ENCODE data around the gene MISP. TPM values are rescaled to one million over a fixed set of nuclear protein-coding genes. Genes with fewer than 3 reads are reported as not detected.

MISP gene
- total and polyA plus RNA-seq, 2 of the 13 experiments (the other 11 are each of a cell fraction or from before 2014, with no cell fraction given): 0.67 to 1.3 TPM

DNA sequence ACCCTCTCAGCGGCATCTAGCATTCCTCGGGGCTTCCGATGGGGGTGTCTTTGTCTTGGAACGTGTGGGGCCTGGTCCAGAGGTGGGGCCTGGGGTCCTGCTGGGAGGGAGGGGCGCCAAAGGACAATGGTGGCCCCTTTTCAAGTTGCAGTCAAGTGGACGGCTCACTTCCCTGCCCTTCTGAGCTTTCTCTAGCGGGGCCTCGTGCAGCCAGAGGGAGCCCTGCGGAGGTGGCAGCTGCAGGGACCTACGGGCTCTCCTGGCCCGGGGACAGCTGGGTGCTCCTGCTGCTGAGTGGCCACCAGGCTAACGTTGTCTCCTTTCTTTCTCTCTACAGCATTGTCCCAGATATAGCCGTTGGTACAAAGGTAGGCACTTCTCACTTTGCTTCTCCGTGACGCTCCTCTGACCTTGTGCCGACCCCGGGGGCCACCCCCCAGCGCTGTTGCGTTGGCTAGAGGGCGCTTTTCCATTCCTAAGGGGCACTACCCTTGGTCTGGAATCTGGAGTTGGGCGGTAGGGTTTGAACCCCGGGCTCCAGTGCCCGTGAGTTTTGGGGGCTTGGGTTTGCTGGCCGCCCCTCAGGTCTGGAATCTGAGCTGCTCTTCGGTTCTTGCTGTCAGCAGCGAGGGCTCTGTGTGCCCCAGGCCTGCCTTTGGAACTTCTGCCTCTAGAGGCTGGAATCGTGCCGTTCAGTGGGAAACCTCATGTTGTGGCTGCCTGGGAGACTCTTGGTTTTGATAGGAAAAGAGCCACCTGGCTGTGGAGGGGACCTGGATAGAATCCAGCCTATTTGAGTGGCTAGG is 48.4 kb downstream of the MISP start (continued):
- TF ChIP-seq, protein P1, sequence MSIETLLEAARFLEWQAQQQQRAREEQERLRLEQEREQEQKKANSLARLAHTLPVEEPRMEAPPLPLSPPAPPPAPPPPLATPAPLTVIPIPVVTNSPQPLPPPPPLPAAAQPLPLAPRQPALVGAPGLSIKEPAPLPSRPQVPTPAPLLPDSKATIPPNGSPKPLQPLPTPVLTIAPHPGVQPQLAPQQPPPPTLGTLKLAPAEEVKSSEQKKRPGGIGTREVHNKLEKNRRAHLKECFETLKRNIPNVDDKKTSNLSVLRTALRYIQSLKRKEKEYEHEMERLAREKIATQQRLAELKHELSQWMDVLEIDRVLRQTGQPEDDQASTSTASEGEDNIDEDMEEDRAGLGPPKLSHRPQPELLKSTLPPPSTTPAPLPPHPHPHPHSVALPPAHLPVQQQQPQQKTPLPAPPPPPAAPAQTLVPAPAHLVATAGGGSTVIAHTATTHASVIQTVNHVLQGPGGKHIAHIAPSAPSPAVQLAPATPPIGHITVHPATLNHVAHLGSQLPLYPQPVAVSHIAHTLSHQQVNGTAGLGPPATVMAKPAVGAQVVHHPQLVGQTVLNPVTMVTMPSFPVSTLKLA (IDR thresholded peaks at IDR 0.05): no peak
- TF ChIP-seq ZNF777 (CRISPR knock-in tag; IDR thresholded peaks at IDR 0.05) (0 out of 2 replicates have a peak, but pooled peaks have one; percentile 12), ZNF34 (CRISPR knock-in tag; IDR thresholded peaks at IDR 0.05; ENCODE audit: borderline replicate concordance) (no peak), ZNF557 (CRISPR knock-in tag; IDR thresholded peaks at IDR 0.05) (no peak), HDAC2 (CRISPR knock-in tag; IDR thresholded peaks at IDR 0.05) (0 out of 2 replicates have a peak, but pooled peaks have one; percentile 47), ZNF235 (CRISPR knock-in tag; IDR thresholded peaks at IDR 0.05; ENCODE audit: borderline replicate concordance) (no peak), SIN3A (IDR thresholded peaks at IDR 0.05; ENCODE audit: borderline replicate concordance, low read depth, low read length) (peak; percentile 21; the same call in 1 of the 2 replicates), FOXA1 (IDR thresholded peaks at IDR 0.05) (no peak), FOXA1 (CRISPR knock-in tag; IDR thresholded peaks at IDR 0.05) (no peak), ZNF460 (CRISPR knock-in tag; IDR thresholded peaks at IDR 0.05; ENCODE audit: borderline replicate concordance) (no peak), ZBTB7B (CRISPR knock-in tag; IDR thresholded peaks at IDR 0.05) (0 out of 2 replicates have a peak, but pooled peaks have one; percentile 55)
- TF ChIP-seq, protein P2, sequence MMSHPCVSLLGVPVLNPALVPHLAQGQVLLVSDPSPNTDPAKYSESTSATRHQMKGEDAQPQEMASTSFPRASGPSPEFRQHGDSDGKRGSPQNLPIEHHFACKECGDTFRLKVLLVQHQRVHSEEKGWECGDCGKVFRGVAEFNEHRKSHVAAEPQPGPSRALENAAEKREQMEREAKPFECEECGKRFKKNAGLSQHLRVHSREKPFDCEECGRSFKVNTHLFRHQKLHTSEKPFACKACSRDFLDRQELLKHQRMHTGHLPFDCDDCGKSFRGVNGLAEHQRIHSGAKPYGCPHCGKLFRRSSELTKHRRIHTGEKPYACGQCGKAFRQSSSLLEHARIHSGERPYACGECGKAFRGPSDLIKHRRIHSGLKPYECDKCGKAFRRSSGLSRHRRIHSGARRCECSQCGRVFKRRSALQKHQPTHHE (CRISPR knock-in tag; IDR thresholded peaks at IDR 0.05; ENCODE audit: borderline replicate concordance): no peak
- TF ChIP-seq, protein P3, sequence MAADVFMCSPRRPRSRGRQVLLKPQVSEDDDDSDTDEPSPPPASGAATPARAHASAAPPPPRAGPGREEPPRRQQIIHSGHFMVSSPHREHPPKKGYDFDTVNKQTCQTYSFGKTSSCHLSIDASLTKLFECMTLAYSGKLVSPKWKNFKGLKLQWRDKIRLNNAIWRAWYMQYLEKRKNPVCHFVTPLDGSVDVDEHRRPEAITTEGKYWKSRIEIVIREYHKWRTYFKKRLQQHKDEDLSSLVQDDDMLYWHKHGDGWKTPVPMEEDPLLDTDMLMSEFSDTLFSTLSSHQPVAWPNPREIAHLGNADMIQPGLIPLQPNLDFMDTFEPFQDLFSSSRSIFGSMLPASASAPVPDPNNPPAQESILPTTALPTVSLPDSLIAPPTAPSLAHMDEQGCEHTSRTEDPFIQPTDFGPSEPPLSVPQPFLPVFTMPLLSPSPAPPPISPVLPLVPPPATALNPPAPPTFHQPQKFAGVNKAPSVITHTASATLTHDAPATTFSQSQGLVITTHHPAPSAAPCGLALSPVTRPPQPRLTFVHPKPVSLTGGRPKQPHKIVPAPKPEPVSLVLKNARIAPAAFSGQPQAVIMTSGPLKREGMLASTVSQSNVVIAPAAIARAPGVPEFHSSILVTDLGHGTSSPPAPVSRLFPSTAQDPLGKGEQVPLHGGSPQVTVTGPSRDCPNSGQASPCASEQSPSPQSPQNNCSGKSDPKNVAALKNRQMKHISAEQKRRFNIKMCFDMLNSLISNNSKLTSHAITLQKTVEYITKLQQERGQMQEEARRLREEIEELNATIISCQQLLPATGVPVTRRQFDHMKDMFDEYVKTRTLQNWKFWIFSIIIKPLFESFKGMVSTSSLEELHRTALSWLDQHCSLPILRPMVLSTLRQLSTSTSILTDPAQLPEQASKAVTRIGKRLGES (CRISPR knock-in tag; IDR thresholded peaks at IDR 0.05; ENCODE audit: borderline replicate concordance): no peak
- TF ChIP-seq, protein P4, sequence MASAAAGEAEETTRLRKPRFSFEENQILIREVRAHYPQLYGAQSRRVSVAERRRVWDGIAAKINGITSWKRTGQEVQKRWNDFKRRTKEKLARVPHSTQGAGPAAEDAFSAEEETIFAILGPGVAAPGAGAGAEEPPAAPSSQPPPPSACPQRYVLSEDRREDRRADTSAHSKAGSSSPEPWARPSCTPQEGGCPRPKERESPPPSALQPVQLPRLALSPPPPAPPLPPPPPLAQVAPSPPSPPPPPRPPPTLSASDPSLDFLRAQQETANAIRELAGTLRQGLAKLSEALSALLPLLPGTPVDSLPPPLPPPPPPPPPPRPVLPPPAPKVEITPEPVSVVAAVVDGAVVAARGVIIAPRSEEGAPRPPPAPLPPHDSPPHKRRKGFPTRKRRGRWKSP (CRISPR knock-in tag; IDR thresholded peaks at IDR 0.05): no peak
- TF ChIP-seq, protein P5, sequence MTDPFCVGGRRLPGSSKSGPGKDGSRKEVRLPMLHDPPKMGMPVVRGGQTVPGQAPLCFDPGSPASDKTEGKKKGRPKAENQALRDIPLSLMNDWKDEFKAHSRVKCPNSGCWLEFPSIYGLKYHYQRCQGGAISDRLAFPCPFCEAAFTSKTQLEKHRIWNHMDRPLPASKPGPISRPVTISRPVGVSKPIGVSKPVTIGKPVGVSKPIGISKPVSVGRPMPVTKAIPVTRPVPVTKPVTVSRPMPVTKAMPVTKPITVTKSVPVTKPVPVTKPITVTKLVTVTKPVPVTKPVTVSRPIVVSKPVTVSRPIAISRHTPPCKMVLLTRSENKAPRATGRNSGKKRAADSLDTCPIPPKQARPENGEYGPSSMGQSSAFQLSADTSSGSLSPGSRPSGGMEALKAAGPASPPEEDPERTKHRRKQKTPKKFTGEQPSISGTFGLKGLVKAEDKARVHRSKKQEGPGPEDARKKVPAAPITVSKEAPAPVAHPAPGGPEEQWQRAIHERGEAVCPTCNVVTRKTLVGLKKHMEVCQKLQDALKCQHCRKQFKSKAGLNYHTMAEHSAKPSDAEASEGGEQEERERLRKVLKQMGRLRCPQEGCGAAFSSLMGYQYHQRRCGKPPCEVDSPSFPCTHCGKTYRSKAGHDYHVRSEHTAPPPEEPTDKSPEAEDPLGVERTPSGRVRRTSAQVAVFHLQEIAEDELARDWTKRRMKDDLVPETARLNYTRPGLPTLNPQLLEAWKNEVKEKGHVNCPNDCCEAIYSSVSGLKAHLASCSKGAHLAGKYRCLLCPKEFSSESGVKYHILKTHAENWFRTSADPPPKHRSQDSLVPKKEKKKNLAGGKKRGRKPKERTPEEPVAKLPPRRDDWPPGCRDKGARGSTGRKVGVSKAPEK (CRISPR knock-in tag; IDR thresholded peaks at IDR 0.05; ENCODE audit: borderline replicate concordance): no peak

Data from HepG2 (cell line).